Activated CD4-positive, CD25-positive, alpha-beta regulatory T cell treated with anti-CD3 and anti-CD28 coated beads, Interleukin-2, amount 50 U/mL, for 24 hours (primary cell): Measurements from ENCODE around the gene KRTAP4-1.
"Not testable (repeated sequence)": the region's sequence is repeated elsewhere in the genome, so short reads cannot be mapped to it uniquely, and the experiment has no call there.

Experiments used
- ATAC-seq, 2 donors: fragments of 150-1000 bp; cut with Tn5 transposase; one replicate each; pipeline ENCODE4 v1.10.0; 2021; ENCODE audit warnings: mild to moderate bottlenecking in 1 of 2, moderate library complexity in 1 of 2

The KRTAP4-1 gene

GRCh38 chr17:41168121-41168520 lies 16.6 kb downstream of the KRTAP4-1 start, which contains the start of gene KRTAP4-3:
Gene KRTAP4-3, minus strand, starts transcription at chr17:41168221. Its CDS starts 49 bp downstream, at chr17:41168172.
- no peak for ATAC-seq

- no peak for ATAC-seq
Measured at GRCh38 chr17:41167561-41167960, 17.1 kb downstream of the KRTAP4-1 start.

- ATAC-seq = no peak
Measured at GRCh38 chr17:41163828-41164227, 20.9 kb downstream of the KRTAP4-1 start.

- no peak for ATAC-seq
Measured at GRCh38 chr17:41160648-41161047, 24.1 kb downstream of the KRTAP4-1 start, which contains the start of gene KRTAP4-4. Gene KRTAP4-4, minus strand, starts transcription at chr17:41160748. Its CDS starts 57 bp downstream, at chr17:41160691.

GRCh38 chr17:41160190-41160589 lies 24.5 kb downstream of the KRTAP4-1 start:
- not testable (repeated sequence) for ATAC-seq

GRCh38 chr17:41153856-41154255 lies 30.9 kb downstream of the KRTAP4-1 start:
- ATAC-seq = no peak

- no peak for ATAC-seq
Measured at GRCh38 chr17:41151525-41151924, 33.2 kb downstream of the KRTAP4-1 start.

DNA sequence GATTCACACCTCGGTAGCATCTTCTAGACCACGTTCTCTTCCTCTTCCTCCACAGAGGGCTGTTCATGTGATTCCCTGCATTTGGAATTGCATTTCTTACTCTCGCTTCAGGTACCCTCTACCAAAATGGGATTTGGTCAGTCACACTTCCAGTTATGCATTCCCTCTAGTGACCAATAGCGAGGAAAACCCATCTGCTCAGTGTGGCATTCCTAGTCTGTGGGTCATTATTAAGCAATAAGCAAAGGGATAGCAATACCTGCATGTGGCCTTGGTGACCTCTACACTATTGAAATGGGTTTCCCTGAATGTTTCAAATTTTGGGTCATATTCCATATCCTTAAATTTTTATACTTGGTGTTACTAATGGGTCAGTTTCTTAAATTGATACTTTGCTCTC lies 34.7 kb downstream of the KRTAP4-1 start:
- ATAC-seq = no peak

GRCh38 chr17:41149652-41149985 lies 35.1 kb downstream of the KRTAP4-1 start, which contains the start of gene KRTAP4-5:
Gene KRTAP4-5, minus strand, starts transcription at chr17:41149825. Its CDS starts 58 bp downstream, at chr17:41149767.
- ATAC-seq = no peak

GRCh38 chr17:41148971-41149651 lies 35.6 kb downstream of the KRTAP4-1 start:
- ATAC-seq = not testable (repeated sequence)

- no peak for ATAC-seq
Measured at GRCh38 chr17:41147531-41148204, 37.0 kb downstream of the KRTAP4-1 start.

GRCh38 chr17:41145261-41145660 lies 39.5 kb downstream of the KRTAP4-1 start:
- no peak for ATAC-seq

- no peak for ATAC-seq
Measured at GRCh38 chr17:41144846-41145245, 39.9 kb downstream of the KRTAP4-1 start.

- no peak for ATAC-seq
Measured at GRCh38 chr17:41141361-41141760, 43.4 kb downstream of the KRTAP4-1 start.

- ATAC-seq = no peak
Measured at GRCh38 chr17:41140360-41141131, 44.2 kb downstream of the KRTAP4-1 start, which contains the start of gene KRTAP4-6. Gene KRTAP4-6, minus strand, starts transcription at chr17:41140544. Its CDS starts 57 bp downstream, at chr17:41140487.

GRCh38 chr17:41139865-41140264 lies 44.8 kb downstream of the KRTAP4-1 start:
- ATAC-seq = not testable (repeated sequence)
